DOHH2 (cell line): ENCODE data around the gene IQCM.

Experiments
- EZH2phosphoT487 ChIP-seq: fragments of 200-600 bp; sonication (generic); IDR thresholded peaks from 2 replicates; pipeline ENCODE4 v1.6.1; 2017; ENCODE audit warnings: borderline replicate concordance, mild to moderate bottlenecking, antibody characterized with exemption, low read length, moderate library complexity, mixed read lengths
- TF ChIP-seq, protein P1 (sequence below): fragments of 200-600 bp; sonication (generic); IDR thresholded peaks from one replicate; pipeline ENCODE4 v1.5.1; 2014; ENCODE audit warnings: antibody characterized with exemption, mild to moderate bottlenecking, low read depth, low read length; ENCODE audit not compliant: poor library complexity, severe bottlenecking

DNA sequence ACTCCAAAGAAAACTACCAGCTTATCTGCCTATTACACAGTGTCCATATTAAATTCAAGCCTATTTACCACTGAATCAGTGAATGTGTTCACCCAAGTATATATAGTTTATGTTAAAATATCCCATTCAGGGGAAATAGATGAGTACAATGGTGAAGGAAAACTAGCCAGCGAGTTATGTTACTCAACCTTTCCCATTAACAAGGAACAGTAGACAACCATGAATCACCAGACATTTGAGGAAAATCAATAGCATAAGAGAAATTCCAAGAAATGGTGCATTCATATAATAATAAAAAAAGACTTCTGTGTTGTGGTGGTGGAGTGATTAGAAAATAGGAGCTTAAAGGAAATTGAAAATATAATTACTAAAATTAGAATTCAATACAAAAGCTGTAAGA is 21.3 kb downstream of the IQCM start:
- TF ChIP-seq, protein P1, sequence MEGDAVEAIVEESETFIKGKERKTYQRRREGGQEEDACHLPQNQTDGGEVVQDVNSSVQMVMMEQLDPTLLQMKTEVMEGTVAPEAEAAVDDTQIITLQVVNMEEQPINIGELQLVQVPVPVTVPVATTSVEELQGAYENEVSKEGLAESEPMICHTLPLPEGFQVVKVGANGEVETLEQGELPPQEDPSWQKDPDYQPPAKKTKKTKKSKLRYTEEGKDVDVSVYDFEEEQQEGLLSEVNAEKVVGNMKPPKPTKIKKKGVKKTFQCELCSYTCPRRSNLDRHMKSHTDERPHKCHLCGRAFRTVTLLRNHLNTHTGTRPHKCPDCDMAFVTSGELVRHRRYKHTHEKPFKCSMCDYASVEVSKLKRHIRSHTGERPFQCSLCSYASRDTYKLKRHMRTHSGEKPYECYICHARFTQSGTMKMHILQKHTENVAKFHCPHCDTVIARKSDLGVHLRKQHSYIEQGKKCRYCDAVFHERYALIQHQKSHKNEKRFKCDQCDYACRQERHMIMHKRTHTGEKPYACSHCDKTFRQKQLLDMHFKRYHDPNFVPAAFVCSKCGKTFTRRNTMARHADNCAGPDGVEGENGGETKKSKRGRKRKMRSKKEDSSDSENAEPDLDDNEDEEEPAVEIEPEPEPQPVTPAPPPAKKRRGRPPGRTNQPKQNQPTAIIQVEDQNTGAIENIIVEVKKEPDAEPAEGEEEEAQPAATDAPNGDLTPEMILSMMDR: no peak
- no peak for TF ChIP-seq EZH2phosphoT487
